Spleen (tissue), 13 donors: ENCODE data around the gene ERMN. TPM values are rescaled to one million over a fixed set of nuclear protein-coding genes. Genes with fewer than 3 reads are reported as not detected.
"Not testable (repeated sequence)": the region's sequence is repeated elsewhere in the genome, so short reads cannot be mapped to it uniquely, and the experiment has no call there.

Source experiments
- DNase-seq: peaks from one replicate; pipeline ENCODE4 v3.0.0-alpha.2; 2020
- H3K27ac ChIP-seq, 8 donors: fragments of 200-600 bp; sonication (generic) in 7 of 8; 1 replicate in 4 of 8; 2 replicates in 4 of 8; pipeline versions ENCODE4 v1.5.0 to v1.8.0; 2016 to 2021; ENCODE audit warnings: inconsistent platforms in 4 of 8, mild to moderate bottlenecking in 4 of 8, moderate library complexity in 1 of 8
- H3K27me3 ChIP-seq, 7 donors: fragments of 200-600 bp; sonication (generic) in 6 of 7; replicated peaks in 1 of 7; 1 replicate in 4 of 7; 2 replicates in 3 of 7; pipeline versions ENCODE4 v1.5.0 to v1.8.0; 2016 to 2021; ENCODE audit warnings: inconsistent platforms in 3 of 7, mild to moderate bottlenecking in 1 of 7
- H3K36me3 ChIP-seq, 6 donors: fragments of 200-600 bp; sonication (generic) in 5 of 6; 1 replicate in 4 of 6; 2 replicates in 2 of 6; pipeline versions ENCODE4 v1.5.0 to v1.8.0; 2016 to 2021; ENCODE audit warnings: inconsistent platforms in 2 of 6
- H3K4me1 ChIP-seq, 6 donors: fragments of 200-600 bp; sonication (generic) in 5 of 6; 1 replicate in 3 of 6; 2 replicates in 3 of 6; pipeline versions ENCODE4 v1.5.0 to v1.8.0; 2016 to 2021; ENCODE audit warnings: inconsistent platforms in 3 of 6
- H3K4me3 ChIP-seq, 8 donors: fragments of 200-600 bp; sonication (generic) in 7 of 8; 1 replicate in 4 of 8; 2 replicates in 4 of 8; pipeline versions ENCODE4 v1.5.0 to v1.8.0; 2016 to 2021; ENCODE audit warnings: inconsistent platforms in 4 of 8, mild to moderate bottlenecking in 4 of 8, moderate library complexity in 2 of 8
- H3K9me3 ChIP-seq, 8 donors: fragments of 200-600 bp; sonication (generic) in 7 of 8; 1 replicate in 4 of 8; 2 replicates in 4 of 8; pipeline versions ENCODE4 v1.5.0 to v1.8.0; 2016 to 2021; ENCODE audit warnings: inconsistent platforms in 4 of 8
- CTCF ChIP-seq, 11 experiments: fragments of 200-600 bp in 7 of 11; fragments of 450-650 bp in 4 of 11; sonication (generic) in 4 of 11; IDR thresholded peaks in 8 of 11; conservative IDR thresholded peaks in 3 of 11; 1 replicate in 7 of 11; 2 replicates in 4 of 11; pipeline versions ENCODE4 v1.4.0 to v1.8.0; 2016 to 2021; ENCODE audit warnings: antibody characterized with exemption in 11 of 11, inconsistent platforms in 4 of 11, mild to moderate bottlenecking in 1 of 11
- POLR2A ChIP-seq, 3 donors: fragments of 450-650 bp; IDR thresholded peaks; one replicate each; pipeline ENCODE4 v1.5.1; 2017; ENCODE audit warnings: antibody characterized with exemption in 3 of 3, mild to moderate bottlenecking in 1 of 3
- POLR2AphosphoS5 ChIP-seq, 3 donors: sonication (generic); formaldehyde crosslinking; IDR thresholded peaks; one replicate each; pipeline ENCODE4 v1.5.1; 2017; ENCODE audit warnings: antibody characterized with exemption in 3 of 3
- WGBS, 5 donors: extraction: QIAGEN DNeasy Blood & Tissue Kit in 3 of 5; methylation state at CpG; one replicate each; pipeline versions ENCODE4 v1.1.5 to v1.1.7; 2013 to 2018; 5-methylcytosine and 5-hydroxymethylcytosine counted together
- intact Hi-C: fragments of 100-400 bp; cut with DNase I; formaldehyde crosslinking; loops from one replicate; pipeline ENCODE4 v1.15.0; 2023; ENCODE audit warnings: low total_unique reads
- long read RNA-seq, 2 donors: transcript quantifications; one replicate each; lab custom pipeline, GENCODE V29; 2026
- polyA plus RNA-seq, 3 donors: library from polyadenylated mRNA; stranded (reverse); fragments of 200-250 nt; gene quantifications; one replicate each; pipeline ENCODE4 v1.2.1, GENCODE V29; 2013
- total RNA-seq, 7 donors: library from RNA; depleted of rRNA in 3 of 7; stranded (reverse); fragments of >200 nt in 3 of 7; fragmentation: NEBNext Ultra II Directional in 4 of 7; extraction: Animal tissue kit (Norgen Biotek cat#: 25700) in 4 of 7; gene quantifications; one replicate each; pipeline versions ENCODE4 v1.1.0 to v1.2.1, GENCODE V29; 2016 to 2021
- donor health status: healthy with polysubstance abuse.
- donor health status: DM: no; HTN: no; CAD: no; lungs with moderate emphysema.
- donor health status: DM: no; HTN: no; CAD: no.
- donor health status: Bipolar disorder and iron deficiency.
- donor health status: healthy.
- donor health status: DM: no; HTN: no; CAD: no.
- donor health status: DM: yes; HTN: yes; CAD: no.

ERMN gene
- total RNA-seq (1 to 10 TPM; 2.1 to 10.0 (median 4.4) TPM), polyA plus RNA-seq (1 to 10 TPM; 1.1 to 3.5 (median 2.4) TPM)
- long read RNA-seq, donor 1: 0 reads
- long read RNA-seq, donor 2: 0 reads

GRCh38 chr2:157325786-157326185 lies at the start of gene ERMN:
ERMN (minus strand) TSS chr2:157325824; CDS start chr2:157325642, 182 bp downstream.
- Histone ChIP-seq H3K27ac (no peak within 1 kb of the TSS), H3K4me3 (no peak within 1 kb of the TSS), H3K4me1 (peaks cover 0 to 16% (median 10%) of the 10 kb centered on the region in 6 donors), H3K9me3 (no peaks in the 10 kb centered on the region), H3K36me3 (no peaks in the 10 kb centered on the region), H3K27me3 (no peaks in the 10 kb centered on the region)
- no peak for DNase-seq
- intact Hi-C loops: no loop called here
- TF ChIP-seq POLR2AphosphoS5 (IDR thresholded peaks at IDR 0.05): no peak

GRCh38 chr2:157375384-157375783 lies 49.8 kb upstream of the ERMN start:
- no peak for DNase-seq
- intact Hi-C loops: no loop called here
- Histone ChIP-seq H3K9me3 (peaks cover 7 to 29% (median 23%) of the 10 kb centered on the region in 8 donors), H3K27me3 (no peaks in the 10 kb centered on the region), H3K4me3 (no peak overlapping the region), H3K36me3 (no peaks in the 10 kb centered on the region), H3K27ac (no peak overlapping the region), H3K4me1 (no peaks in the 10 kb centered on the region)
- 88 to 100% (median 100%) methylated on average over 1 of the region's 1 CpG for WGBS, 5 donors
- TF ChIP-seq POLR2A (IDR thresholded peaks at IDR 0.05): no peak
- TF ChIP-seq CTCF (IDR thresholded peaks at IDR 0.05 in 8 of 11, conservative IDR thresholded peaks at IDR 0.05 in 3 of 11): no peak
- no peak for TF ChIP-seq POLR2AphosphoS5 (IDR thresholded peaks at IDR 0.05)

GRCh38 chr2:157368508-157368907 lies 42.9 kb upstream of the ERMN start:
- WGBS, 5 donors: 94 to 96% (median 95%) methylated on average over 13 to 17 of the region's 25 CpGs
- H3K9me3 ChIP-seq, intact Hi-C loops, DNase-seq, H3K27me3 ChIP-seq, H3K4me3 ChIP-seq, H3K36me3 ChIP-seq, H3K27ac ChIP-seq: not testable (repeated sequence)
- H3K4me1 ChIP-seq: peaks cover 0 to 16% (median 2%) of the 10 kb centered on the region in 6 donors

GRCh38 chr2:157367704-157368103 lies 42.1 kb upstream of the ERMN start:
- Histone ChIP-seq H3K4me3 (no peak overlapping the region), H3K9me3 (peaks cover 0 to 2% (median 0%) of the 10 kb centered on the region in 8 donors), H3K27me3 (no peaks in the 10 kb centered on the region), H3K27ac (no peak overlapping the region), H3K36me3 (no peaks in the 10 kb centered on the region), H3K4me1 (peaks cover 0 to 23% (median 2%) of the 10 kb centered on the region in 6 donors)
- no peak for DNase-seq
- 32 to 74% (median 66%) methylated on average over 1 of the region's 1 CpG for WGBS, 5 donors
- intact Hi-C loops: no loop called here
- TF ChIP-seq POLR2AphosphoS5 (IDR thresholded peaks at IDR 0.05) (no peak), CTCF (IDR thresholded peaks at IDR 0.05 in 8 of 11, conservative IDR thresholded peaks at IDR 0.05 in 3 of 11) (no peak), POLR2A (IDR thresholded peaks at IDR 0.05) (no peak)

GRCh38 chr2:157364257-157364974 lies 38.8 kb upstream of the ERMN start:
- Histone ChIP-seq H3K36me3 (peaks cover 0 to 11% (median 0%) of the 10 kb centered on the region in 6 donors), H3K9me3 (peaks cover 0 to 28% (median 19%) of the 10 kb centered on the region in 8 donors), H3K4me3 (no peak overlapping the region), H3K27me3 (no peaks in the 10 kb centered on the region), H3K27ac (no peak overlapping the region), H3K4me1 (peaks cover 0 to 23% (median 2%) of the 10 kb centered on the region in 6 donors)
- intact Hi-C loops: no loop called here
- TF ChIP-seq POLR2AphosphoS5 (IDR thresholded peaks at IDR 0.05): no peak
- TF ChIP-seq CTCF (IDR thresholded peaks at IDR 0.05 in 8 of 11, conservative IDR thresholded peaks at IDR 0.05 in 3 of 11): no peak
- no peak for TF ChIP-seq POLR2A (IDR thresholded peaks at IDR 0.05)
- DNase-seq: no peak
- 12 to 22% (median 14%) methylated on average over 2 of the region's 2 CpGs for WGBS, 5 donors
